GM12801 (cell line): ENCODE results near the gene STMND1.

Experiments
- TF ChIP-seq, protein P1 (sequence below): IDR thresholded peaks from one replicate; pipeline ENCODE4 v1.5.1; 2011; ENCODE audit warnings: control low read depth; ENCODE audit not compliant: insufficient read length; ENCODE audit errors: extremely low read depth

The STMND1 gene

DNA sequence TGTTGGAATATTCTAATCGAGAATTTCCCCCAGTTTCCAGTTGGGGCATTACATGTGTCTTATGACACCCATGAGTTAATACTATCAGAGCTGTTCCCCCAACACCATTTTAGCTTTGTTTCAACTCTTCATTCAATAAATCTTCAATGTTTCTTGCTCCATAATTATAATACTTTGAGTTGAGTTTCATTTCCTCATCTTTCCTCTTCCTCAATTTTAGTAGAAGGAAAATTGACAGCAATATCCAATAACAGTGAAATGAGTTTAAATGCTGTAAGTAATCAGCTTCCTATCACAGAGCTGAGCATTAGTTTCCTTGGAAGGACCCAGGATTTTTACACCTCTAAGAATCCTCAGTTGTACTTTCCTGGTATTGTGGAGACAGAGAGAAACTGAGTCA is 1.0 kb upstream of the STMND1 start:
- TF ChIP-seq, protein P1, sequence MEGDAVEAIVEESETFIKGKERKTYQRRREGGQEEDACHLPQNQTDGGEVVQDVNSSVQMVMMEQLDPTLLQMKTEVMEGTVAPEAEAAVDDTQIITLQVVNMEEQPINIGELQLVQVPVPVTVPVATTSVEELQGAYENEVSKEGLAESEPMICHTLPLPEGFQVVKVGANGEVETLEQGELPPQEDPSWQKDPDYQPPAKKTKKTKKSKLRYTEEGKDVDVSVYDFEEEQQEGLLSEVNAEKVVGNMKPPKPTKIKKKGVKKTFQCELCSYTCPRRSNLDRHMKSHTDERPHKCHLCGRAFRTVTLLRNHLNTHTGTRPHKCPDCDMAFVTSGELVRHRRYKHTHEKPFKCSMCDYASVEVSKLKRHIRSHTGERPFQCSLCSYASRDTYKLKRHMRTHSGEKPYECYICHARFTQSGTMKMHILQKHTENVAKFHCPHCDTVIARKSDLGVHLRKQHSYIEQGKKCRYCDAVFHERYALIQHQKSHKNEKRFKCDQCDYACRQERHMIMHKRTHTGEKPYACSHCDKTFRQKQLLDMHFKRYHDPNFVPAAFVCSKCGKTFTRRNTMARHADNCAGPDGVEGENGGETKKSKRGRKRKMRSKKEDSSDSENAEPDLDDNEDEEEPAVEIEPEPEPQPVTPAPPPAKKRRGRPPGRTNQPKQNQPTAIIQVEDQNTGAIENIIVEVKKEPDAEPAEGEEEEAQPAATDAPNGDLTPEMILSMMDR: no peak

DNA sequence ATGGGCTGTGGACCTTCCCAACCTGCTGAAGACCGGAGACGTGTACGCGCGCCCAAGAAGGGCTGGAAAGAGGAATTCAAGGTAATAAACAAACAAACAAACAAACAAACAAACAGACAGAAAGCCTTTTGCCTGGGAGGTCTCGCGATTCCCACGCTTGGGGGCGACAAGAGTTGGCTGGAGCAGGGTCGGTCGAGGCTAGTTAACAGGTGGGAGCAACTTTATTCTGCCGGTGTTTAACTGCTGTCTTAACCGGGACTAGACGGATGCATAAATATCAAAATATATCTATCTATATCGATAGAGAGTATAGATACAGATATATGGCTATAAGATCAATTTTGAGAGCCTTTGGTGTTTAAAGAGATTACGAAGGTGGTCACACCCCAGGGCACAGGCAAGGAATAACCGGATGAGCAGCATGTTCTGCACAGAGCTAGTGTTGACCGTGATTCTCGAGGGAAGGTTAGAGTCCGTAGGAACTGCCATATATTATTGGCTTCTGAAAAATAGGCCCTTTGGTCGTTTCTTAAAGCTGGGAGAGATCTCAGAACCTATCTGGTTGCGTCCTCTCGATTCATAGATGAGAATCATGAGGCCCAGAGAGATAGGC is 514 bp downstream of the STMND1 start:
- TF ChIP-seq, protein P1: no peak

DNA sequence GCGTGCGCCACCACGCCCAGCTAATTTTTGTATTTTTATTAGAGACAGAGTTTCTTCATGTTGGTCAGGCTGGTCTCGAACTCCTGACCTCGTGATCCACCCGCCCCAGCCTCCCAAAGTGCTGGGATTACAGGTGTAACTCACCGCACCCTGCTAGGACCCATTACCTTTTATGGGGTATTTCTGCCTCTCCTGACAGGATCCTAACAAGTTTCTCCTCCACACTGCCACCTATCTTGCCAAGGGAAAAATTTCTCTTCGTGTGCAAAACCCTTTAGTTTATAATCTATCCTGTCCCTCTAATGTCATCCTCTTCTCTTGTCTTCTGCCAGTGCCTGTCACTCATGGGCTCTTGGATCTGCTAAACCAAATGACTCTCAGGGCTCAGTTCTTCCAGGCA is 1.9 kb downstream of the STMND1 start:
- TF ChIP-seq, protein P1: no peak

DNA sequence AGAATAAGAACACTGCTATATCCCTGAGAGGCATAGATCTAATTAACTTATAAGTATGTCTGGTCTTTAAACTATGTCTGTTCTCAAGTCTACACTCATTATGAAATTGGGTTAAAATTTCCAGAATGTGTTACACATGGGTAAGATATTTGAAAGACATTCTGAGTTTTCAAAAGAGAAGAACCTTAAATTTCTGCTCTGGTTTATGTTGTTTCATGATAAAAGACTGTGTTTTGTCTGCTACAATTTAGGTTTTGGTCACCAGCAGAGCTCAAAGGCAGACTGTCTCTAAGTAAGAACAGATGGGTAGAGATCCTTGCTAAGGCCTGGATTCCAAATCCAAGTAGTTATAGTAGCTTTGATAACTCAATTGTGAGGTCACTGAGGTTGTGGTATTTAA is 6.0 kb downstream of the STMND1 start:
- TF ChIP-seq, protein P1: no peak

DNA sequence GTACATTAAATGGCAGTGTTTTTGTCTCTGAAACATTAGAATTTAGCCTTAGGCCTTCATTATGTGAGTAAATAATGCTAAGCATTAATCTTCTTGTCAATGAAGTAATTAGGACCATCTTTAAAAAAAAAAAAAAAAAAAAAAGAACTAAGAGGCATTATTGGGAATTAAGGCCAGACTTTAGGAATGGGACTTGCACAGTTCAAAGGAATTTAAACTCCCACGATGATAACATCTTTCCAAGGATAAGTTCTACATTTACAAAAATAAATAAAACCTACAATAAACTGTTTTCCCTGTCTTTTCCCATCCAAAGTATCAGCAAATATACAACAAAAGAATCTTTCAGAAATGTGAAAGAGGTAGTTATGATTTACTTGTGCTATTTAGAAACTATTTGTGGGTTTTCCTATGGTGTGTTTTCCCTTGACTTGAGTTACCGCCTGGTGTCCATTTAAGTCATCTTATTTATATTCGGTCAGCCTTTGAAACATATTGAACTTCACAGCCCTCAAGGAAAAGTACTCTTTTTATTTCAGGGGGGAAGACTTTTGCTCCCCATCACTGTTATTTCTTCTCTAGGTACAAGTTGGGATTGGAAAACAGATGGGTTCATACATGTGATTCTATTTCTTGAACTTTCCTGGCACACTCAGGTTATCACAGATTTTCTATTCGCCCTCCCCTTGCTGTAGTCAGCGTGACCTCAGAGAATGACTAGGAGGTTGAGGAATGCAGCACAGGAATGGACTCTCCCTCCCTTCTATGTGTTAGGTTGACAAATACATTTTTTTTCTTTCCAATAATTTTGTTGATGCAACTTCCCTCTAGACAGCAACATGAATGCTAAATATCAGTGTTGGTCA is 13.6 kb downstream of the STMND1 start:
- TF ChIP-seq, protein P1: no peak

DNA sequence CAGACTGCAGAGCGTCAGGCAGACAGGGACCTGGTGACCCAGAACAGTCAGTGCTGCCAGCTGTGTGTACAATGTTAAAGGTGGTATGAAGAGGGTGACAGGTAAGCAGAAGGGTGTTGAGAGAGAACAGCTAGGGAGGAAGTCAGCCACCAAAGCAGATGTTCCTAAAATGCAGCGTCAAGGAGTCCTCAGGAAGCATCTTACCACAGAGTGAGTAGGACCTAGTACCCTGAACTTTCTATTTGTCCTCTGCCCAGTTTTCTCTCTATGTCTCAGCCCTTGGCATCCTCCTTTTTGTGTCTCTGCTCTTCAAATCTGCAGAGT is 14.2 kb downstream of the STMND1 start:
- TF ChIP-seq, protein P1: no peak

DNA sequence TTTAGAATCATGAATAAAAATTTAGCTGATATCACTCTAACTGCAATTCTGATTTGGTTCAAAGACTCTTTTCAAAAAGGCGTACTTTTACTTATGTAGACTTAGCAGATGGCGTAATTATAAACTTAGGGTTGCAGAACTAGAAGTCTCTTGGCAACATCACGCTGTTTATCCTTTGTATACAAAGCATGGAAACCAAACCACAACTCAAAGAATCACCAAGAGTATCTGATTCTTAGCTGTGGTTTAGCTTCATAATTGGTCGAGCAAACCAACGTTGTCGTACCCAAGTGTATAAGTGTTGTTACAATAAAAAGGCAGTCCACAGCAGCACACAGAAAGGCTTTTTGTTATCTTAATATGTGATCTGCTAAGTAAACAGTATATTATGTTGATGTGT is 18.2 kb downstream of the STMND1 start:
- TF ChIP-seq, protein P1: no peak
